Caco-2 (cell line): ENCODE measurements around the gene BCS1L. TPM values are rescaled to one million over a fixed set of nuclear protein-coding genes. Genes with fewer than 3 reads are reported as not detected.

Source experiments
- BruUV-seq: library from RNA; stranded (reverse); fragments of 400-500 nt; replicated peaks from 2 replicates; lab custom pipeline; 2021; lab: Mats Ljungman, UMichigan
- CTCF ChIA-PET: fragments of 300-600 bp; sonication (Branson Sonifier 250); formaldehyde crosslinking; loops from one replicate; lab custom pipeline; 2022; ENCODE audit warnings: antibody characterized with exemption; lab: Charles Lee
- POLR2A ChIA-PET: fragments of 300-600 bp; sonication (Branson Sonifier 250); formaldehyde crosslinking; loops from one replicate; lab custom pipeline; 2022; ENCODE audit warnings: antibody characterized with exemption; lab: Charles Lee
- DNase-seq, 2 experiments: peaks; one replicate each; pipeline versions ENCODE4 v3.0.0 to v3.0.0-alpha.2; 2020 to 2022
- H3K27me3 ChIP-seq: replicated peaks from 2 replicates; pipeline ENCODE4 v1.6.0; 2011; ENCODE audit warnings: low read length; ENCODE audit not compliant: control insufficient read depth, insufficient read depth
- H3K36me3 ChIP-seq: 2 replicates; pipeline ENCODE4 v1.5.1; 2011; ENCODE audit warnings: low read length; ENCODE audit not compliant: control insufficient read depth, insufficient read depth
- H3K4me1 ChIP-seq: fragments of 250-450 bp; sonication (Bioruptor Pico); 2 replicates; pipeline ENCODE4 v1.5.1; 2020; ENCODE audit warnings: mild to moderate bottlenecking
- H3K4me3 ChIP-seq: 2 replicates; pipeline ENCODE4 v1.5.1; 2011; ENCODE audit warnings: low read depth, mild to moderate bottlenecking, control low read depth, low read length
- H3K9me3 ChIP-seq: fragments of 250-450 bp; sonication (Bioruptor Pico); 2 replicates; pipeline ENCODE4 v1.5.1; 2020; ENCODE audit warnings: mild to moderate bottlenecking, moderate library complexity
- H3K27ac Mint-ChIP-seq: one replicate; pipeline ENCODE4 v1.8.0; 2022; ENCODE audit warnings: mixed read lengths; ENCODE audit not compliant: unreplicated experiment
- H3K27me3 Mint-ChIP-seq: one replicate; pipeline ENCODE4 v1.8.0; 2022; ENCODE audit warnings: mixed read lengths; ENCODE audit not compliant: insufficient read depth, unreplicated experiment
- H3K36me3 Mint-ChIP-seq: one replicate; pipeline ENCODE4 v1.8.0; 2022; ENCODE audit warnings: mild to moderate bottlenecking, mixed read lengths; ENCODE audit not compliant: insufficient read depth, unreplicated experiment
- H3K4me1 Mint-ChIP-seq: one replicate; pipeline ENCODE4 v1.8.0; 2022; ENCODE audit warnings: low read depth, mixed read lengths; ENCODE audit not compliant: unreplicated experiment
- H3K4me3 Mint-ChIP-seq: one replicate; pipeline ENCODE4 v1.8.0; 2022; ENCODE audit warnings: mild to moderate bottlenecking, moderate library complexity, mixed read lengths; ENCODE audit not compliant: unreplicated experiment
- H3K9me3 Mint-ChIP-seq: one replicate; pipeline ENCODE4 v1.8.0; 2022; ENCODE audit warnings: mixed read lengths; ENCODE audit not compliant: unreplicated experiment
- CTCF ChIP-seq, 2 experiments: fragments of 200-600 bp in 1 of 2; IDR thresholded peaks; 1 replicate in 1 of 2; 2 replicates in 1 of 2; pipeline versions ENCODE4 v1.5.1 to v1.8.0; 2011 to 2022; ENCODE audit warnings: antibody characterized with exemption in 1 of 2, control low read depth in 1 of 2, inconsistent platforms in 1 of 2, low read depth in 1 of 2, low read length in 1 of 2, mild to moderate bottlenecking in 1 of 2, moderate library complexity in 1 of 2; ENCODE audit not compliant: insufficient read depth in 1 of 2, severe bottlenecking in 1 of 2, unreplicated experiment in 1 of 2
- intact Hi-C: fragments of 100-400 bp; cut with micrococcal nuclease; formaldehyde crosslinking; loops from one replicate; pipeline ENCODE4 v1.10.0; 2022; ENCODE audit not compliant: unreplicated experiment
- total RNA-seq: library from RNA; stranded (reverse); gene quantifications from 2 replicates; pipeline ENCODE4 v1.2.3, GENCODE V29; 2022

Gene BCS1L
- total RNA-seq, 1 experiment from 2014 or later, result 68.3 TPM

GRCh38 chr2:218631837-218632236 lies 27.6 kb upstream of the BCS1L start:
- TF ChIP-seq CTCF (IDR thresholded peaks at IDR 0.05; ENCODE audit: insufficient read depth in 1 of 2, low read depth in 1 of 2, low read length in 1 of 2, severe bottlenecking in 1 of 2, unreplicated experiment in 1 of 2), result no peak
- no peak overlapping the region for H3K4me3 ChIP-seq
- DNase-seq, result no peak
- ChIA-PET CTCF (no interaction called here), POLR2A (no interaction called here)
- Mint-ChIP-seq H3K4me1 (no peaks in the 10 kb centered on the region), H3K36me3 (peaks cover 14% of the 10 kb centered on the region), H3K9me3 (no peaks in the 10 kb centered on the region), H3K27ac (no peak overlapping the region), H3K27me3 (no peaks in the 10 kb centered on the region), H3K4me3 (no peak overlapping the region)
- no TSS peak for BruUV-seq
- no peaks in the 10 kb centered on the region for H3K27me3 ChIP-seq
- intact Hi-C loops, result no loop called here
- no peaks in the 10 kb centered on the region for H3K9me3 ChIP-seq
- H3K4me1 ChIP-seq, result no peaks in the 10 kb centered on the region
- H3K36me3 ChIP-seq, result no peaks in the 10 kb centered on the region; the same call in 1 of the 2 replicates

GRCh38 chr2:218635719-218636118 lies 23.8 kb upstream of the BCS1L start:
- no peak overlapping the region for H3K4me3 Mint-ChIP-seq
- no peaks in the 10 kb centered on the region for H3K9me3 ChIP-seq
- ChIA-PET POLR2A (no interaction called here), CTCF (no interaction called here)
- intact Hi-C loops, result no loop called here
- no peak overlapping the region for H3K27ac Mint-ChIP-seq
- no peaks in the 10 kb centered on the region for H3K9me3 Mint-ChIP-seq
- H3K4me1 Mint-ChIP-seq, result no peaks in the 10 kb centered on the region
- TF ChIP-seq CTCF (IDR thresholded peaks at IDR 0.05; ENCODE audit: insufficient read depth in 1 of 2, low read depth in 1 of 2, low read length in 1 of 2, severe bottlenecking in 1 of 2, unreplicated experiment in 1 of 2), result no peak
- peaks cover 40% of the 10 kb centered on the region for H3K36me3 Mint-ChIP-seq
- H3K27me3 Mint-ChIP-seq, result no peaks in the 10 kb centered on the region
- DNase-seq, result no peak
- no peaks in the 10 kb centered on the region for H3K4me1 ChIP-seq
- BruUV-seq, result no TSS peak
- H3K27me3 ChIP-seq, result no peaks in the 10 kb centered on the region
- no peak overlapping the region for H3K4me3 ChIP-seq
- peaks cover 3% of the 10 kb centered on the region; the same call in 1 of the 2 replicates for H3K36me3 ChIP-seq

- H3K36me3 Mint-ChIP-seq, result peaks cover 48% of the 10 kb centered on the region
- POLR2A ChIA-PET, result no interaction called here
- H3K4me1 ChIP-seq, result no peaks in the 10 kb centered on the region
- no peak overlapping the region for H3K27ac Mint-ChIP-seq
- no peak for DNase-seq
- no peak overlapping the region for H3K4me3 Mint-ChIP-seq
- H3K4me1 Mint-ChIP-seq, result no peaks in the 10 kb centered on the region
- H3K9me3 ChIP-seq, result no peaks in the 10 kb centered on the region
- intact Hi-C loops, result no loop called here
- no TSS peak for BruUV-seq
- peaks cover 5% of the 10 kb centered on the region; the same call in 1 of the 2 replicates for H3K36me3 ChIP-seq
- TF ChIP-seq CTCF (IDR thresholded peaks at IDR 0.05; ENCODE audit: insufficient read depth in 1 of 2, low read depth in 1 of 2, low read length in 1 of 2, severe bottlenecking in 1 of 2, unreplicated experiment in 1 of 2), result no peak
- no peaks in the 10 kb centered on the region for H3K27me3 ChIP-seq
- CTCF ChIA-PET, result no interaction called here
- no peaks in the 10 kb centered on the region for H3K27me3 Mint-ChIP-seq
- H3K9me3 Mint-ChIP-seq, result no peaks in the 10 kb centered on the region
- H3K4me3 ChIP-seq, result no peak overlapping the region
Observed at GRCh38 chr2:218638372-218638771, 21.1 kb upstream of the BCS1L start.
